Astrocyte (in vitro differentiated cells and primary cell): Measurements from ENCODE around the gene KSR2. TPM values are rescaled to one million over a fixed set of nuclear protein-coding genes. Genes with fewer than 3 reads are reported as not detected.

Experiments
- DNase-seq: peaks from one replicate; pipeline ENCODE4 v3.0.0-alpha.2; 2010; ENCODE audit warnings: low read depth
- FAIRE-seq: peaks from 2 replicates; lab custom pipeline; 2011; peaks lifted over from hg19 to GRCh38; lab: Jason Lieb, UNC
- H2AFZ ChIP-seq: 2 replicates; pipeline ENCODE4 v1.6.0; 2012; ENCODE audit warnings: low read depth, low read length, inconsistent platforms
- H3K27ac ChIP-seq: 2 replicates; pipeline ENCODE4 v1.5.1; 2011; ENCODE audit warnings: low read depth, low read length, inconsistent platforms
- H3K27me3 ChIP-seq: 2 replicates; pipeline ENCODE4 v1.6.0; 2011; ENCODE audit warnings: low read length, inconsistent platforms; ENCODE audit not compliant: insufficient read depth
- H3K36me3 ChIP-seq: 2 replicates; pipeline ENCODE4 v1.5.1; 2011; ENCODE audit warnings: low read length, inconsistent platforms; ENCODE audit not compliant: insufficient read depth
- H3K4me1 ChIP-seq: 2 replicates; pipeline ENCODE4 v1.5.1; 2011; ENCODE audit warnings: low read length, inconsistent platforms; ENCODE audit not compliant: insufficient read depth
- H3K4me2 ChIP-seq: 2 replicates; pipeline ENCODE4 v1.6.0; 2012; ENCODE audit warnings: low read length, inconsistent platforms
- H3K4me3 ChIP-seq: 2 replicates; pipeline ENCODE4 v1.5.1; 2011; ENCODE audit warnings: low read depth, mild to moderate bottlenecking, low read length, inconsistent platforms; ENCODE audit not compliant: insufficient read depth
- H3K79me2 ChIP-seq: 2 replicates; pipeline ENCODE4 v1.6.0; 2012; ENCODE audit warnings: mild to moderate bottlenecking, low read length, inconsistent platforms; ENCODE audit not compliant: insufficient read depth
- H3K9ac ChIP-seq: 2 replicates; pipeline ENCODE4 v1.6.0; 2012; ENCODE audit warnings: mild to moderate bottlenecking, low read length, inconsistent platforms
- H3K9me3 ChIP-seq: 2 replicates; pipeline ENCODE4 v1.5.1; 2012; ENCODE audit warnings: low read depth, mild to moderate bottlenecking, low read length, inconsistent platforms; ENCODE audit not compliant: insufficient read depth
- H4K20me1 ChIP-seq: 2 replicates; pipeline ENCODE4 v1.6.0; 2012; ENCODE audit warnings: low read length, inconsistent platforms; ENCODE audit not compliant: insufficient read depth
- H3K27ac Mint-ChIP-seq: one replicate; pipeline ENCODE4 v1.8.0; 2021; ENCODE audit warnings: mild to moderate bottlenecking, mixed read lengths; ENCODE audit not compliant: unreplicated experiment
- H3K27me3 Mint-ChIP-seq: one replicate; pipeline ENCODE4 v1.8.0; 2021; ENCODE audit warnings: low read depth, mixed read lengths; ENCODE audit not compliant: unreplicated experiment
- H3K36me3 Mint-ChIP-seq: one replicate; pipeline ENCODE4 v1.8.0; 2021; ENCODE audit warnings: low read depth, mixed read lengths; ENCODE audit not compliant: unreplicated experiment
- H3K4me1 Mint-ChIP-seq: one replicate; pipeline ENCODE4 v1.8.0; 2021; ENCODE audit warnings: low read depth, mixed read lengths; ENCODE audit not compliant: unreplicated experiment
- H3K4me3 Mint-ChIP-seq: one replicate; pipeline ENCODE4 v1.8.0; 2021; ENCODE audit warnings: mild to moderate bottlenecking, moderate library complexity, mixed read lengths; ENCODE audit not compliant: unreplicated experiment
- H3K9me3 Mint-ChIP-seq: one replicate; pipeline ENCODE4 v1.8.0; 2021; ENCODE audit warnings: mild to moderate bottlenecking, mixed read lengths; ENCODE audit not compliant: unreplicated experiment
- EZH2 ChIP-seq: IDR thresholded peaks from 2 replicates; pipeline ENCODE4 v1.6.1; 2012; ENCODE audit warnings: mild to moderate bottlenecking, low read length, inconsistent platforms; ENCODE audit not compliant: insufficient read depth
- total RNA-seq: library from RNA; stranded (reverse); gene quantifications from 2 replicates; pipeline ENCODE4 v1.2.1, GENCODE V29; 2021
- TF ChIP-seq, protein P1 (sequence below): IDR thresholded peaks from 2 replicates; pipeline ENCODE4 v1.5.1; 2011; ENCODE audit warnings: low read depth, mild to moderate bottlenecking, inconsistent platforms, low read length, moderate library complexity; ENCODE audit not compliant: insufficient read depth

The KSR2 gene
- total RNA-seq, 1 donor from 2014 or later = 0.98 TPM

DNA sequence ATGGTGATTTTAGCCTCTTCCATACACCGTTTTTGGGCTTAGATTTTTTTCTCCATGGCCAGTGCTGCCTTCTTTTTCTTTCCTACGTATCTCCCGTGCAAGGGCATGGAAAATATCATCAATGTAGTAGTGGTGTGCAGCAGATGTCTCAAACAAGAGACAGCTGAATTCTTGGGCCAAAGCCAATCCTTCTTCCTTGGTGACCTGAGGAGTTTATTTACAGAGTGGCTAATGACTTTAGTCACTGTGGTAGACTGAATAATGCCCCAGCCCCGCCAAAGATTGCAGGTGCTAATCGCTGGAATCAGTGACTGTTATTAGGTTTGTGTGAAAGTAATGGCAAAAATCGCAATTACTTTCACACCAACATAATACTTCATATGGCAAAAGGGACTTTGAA, 371.8 kb downstream of the KSR2 start:
- H3K79me2 ChIP-seq = no peaks in the 10 kb centered on the region
- no peak overlapping the region for H3K9ac ChIP-seq
- no peak overlapping the region for H2AFZ ChIP-seq
- Mint-ChIP-seq H3K36me3 (no peaks in the 10 kb centered on the region), H3K9me3 (no peaks in the 10 kb centered on the region), H3K4me3 (no peak overlapping the region), H3K4me1 (no peaks in the 10 kb centered on the region), H3K27ac (no peak overlapping the region), H3K27me3 (peaks cover 10% of the 10 kb centered on the region)
- DNase-seq (no peak), FAIRE-seq (no peak)
- no peaks in the 10 kb centered on the region for H3K27me3 ChIP-seq
- no peak for TF ChIP-seq EZH2
- TF ChIP-seq, protein P1, sequence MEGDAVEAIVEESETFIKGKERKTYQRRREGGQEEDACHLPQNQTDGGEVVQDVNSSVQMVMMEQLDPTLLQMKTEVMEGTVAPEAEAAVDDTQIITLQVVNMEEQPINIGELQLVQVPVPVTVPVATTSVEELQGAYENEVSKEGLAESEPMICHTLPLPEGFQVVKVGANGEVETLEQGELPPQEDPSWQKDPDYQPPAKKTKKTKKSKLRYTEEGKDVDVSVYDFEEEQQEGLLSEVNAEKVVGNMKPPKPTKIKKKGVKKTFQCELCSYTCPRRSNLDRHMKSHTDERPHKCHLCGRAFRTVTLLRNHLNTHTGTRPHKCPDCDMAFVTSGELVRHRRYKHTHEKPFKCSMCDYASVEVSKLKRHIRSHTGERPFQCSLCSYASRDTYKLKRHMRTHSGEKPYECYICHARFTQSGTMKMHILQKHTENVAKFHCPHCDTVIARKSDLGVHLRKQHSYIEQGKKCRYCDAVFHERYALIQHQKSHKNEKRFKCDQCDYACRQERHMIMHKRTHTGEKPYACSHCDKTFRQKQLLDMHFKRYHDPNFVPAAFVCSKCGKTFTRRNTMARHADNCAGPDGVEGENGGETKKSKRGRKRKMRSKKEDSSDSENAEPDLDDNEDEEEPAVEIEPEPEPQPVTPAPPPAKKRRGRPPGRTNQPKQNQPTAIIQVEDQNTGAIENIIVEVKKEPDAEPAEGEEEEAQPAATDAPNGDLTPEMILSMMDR = no peak
- no peaks in the 10 kb centered on the region for H4K20me1 ChIP-seq
- H3K27ac ChIP-seq = no peak overlapping the region
- no peaks in the 10 kb centered on the region for H3K4me1 ChIP-seq
- no peak overlapping the region for H3K4me2 ChIP-seq
- no peak overlapping the region for H3K4me3 ChIP-seq
- H3K36me3 ChIP-seq = no peaks in the 10 kb centered on the region
- H3K9me3 ChIP-seq = no peaks in the 10 kb centered on the region

DNA sequence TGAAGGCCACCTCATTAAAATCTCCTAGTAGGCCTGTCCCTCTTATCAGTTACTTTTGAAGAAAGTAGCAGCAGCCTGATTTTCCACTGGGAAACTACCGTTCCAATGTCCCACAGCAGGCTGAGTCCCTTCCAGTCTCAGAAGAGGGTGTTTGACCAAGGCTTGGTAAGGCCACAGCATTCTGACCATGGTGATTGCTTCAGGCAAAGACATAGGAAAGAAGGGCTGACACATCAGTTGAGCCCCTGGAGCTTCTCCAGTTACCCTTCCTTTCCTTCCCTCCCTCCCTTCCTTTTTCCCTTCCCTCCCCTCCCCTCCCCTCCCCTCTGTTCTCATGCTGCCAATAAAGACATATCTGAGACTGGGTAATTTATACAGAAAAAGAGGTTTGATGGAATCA, 373.0 kb downstream of the KSR2 start:
- H3K27me3 ChIP-seq = no peaks in the 10 kb centered on the region
- H3K4me1 Mint-ChIP-seq = no peaks in the 10 kb centered on the region
- H3K4me3 Mint-ChIP-seq = no peak overlapping the region
- no peaks in the 10 kb centered on the region for H3K36me3 Mint-ChIP-seq
- H3K36me3 ChIP-seq = no peaks in the 10 kb centered on the region
- H3K4me3 ChIP-seq = no peak overlapping the region
- no peaks in the 10 kb centered on the region for H3K9me3 ChIP-seq
- H4K20me1 ChIP-seq = no peaks in the 10 kb centered on the region
- H3K27me3 Mint-ChIP-seq = peaks cover 8% of the 10 kb centered on the region
- H3K27ac ChIP-seq = no peak overlapping the region
- no peak for TF ChIP-seq EZH2
- TF ChIP-seq, protein P1 = no peak
- H3K79me2 ChIP-seq = no peaks in the 10 kb centered on the region
- no peak for DNase-seq
- no peaks in the 10 kb centered on the region for H3K9me3 Mint-ChIP-seq
- H3K4me1 ChIP-seq = no peaks in the 10 kb centered on the region
- no peak overlapping the region for H3K9ac ChIP-seq
- no peak for FAIRE-seq
- no peak overlapping the region for H3K4me2 ChIP-seq
- H3K27ac Mint-ChIP-seq = no peak overlapping the region
- no peak overlapping the region for H2AFZ ChIP-seq

DNA sequence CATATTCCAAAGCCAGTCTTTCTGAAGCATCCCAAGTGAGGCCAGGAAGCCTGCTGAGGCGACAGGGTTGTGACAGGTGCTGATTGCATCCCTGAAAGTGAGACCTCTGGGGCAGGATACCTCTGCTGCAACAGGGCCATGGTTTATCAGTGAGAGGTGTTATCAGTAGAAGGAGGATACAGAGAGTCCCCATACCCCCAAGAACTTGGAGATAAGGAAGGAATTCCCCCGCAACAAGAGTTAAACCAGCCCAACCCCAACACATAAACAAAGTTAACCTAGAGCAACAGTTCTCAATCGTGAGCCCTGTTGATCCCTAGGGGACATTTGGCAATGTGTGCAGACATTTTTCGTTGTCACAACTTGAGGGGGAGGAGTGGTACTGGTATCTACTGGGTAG, 374.3 kb downstream of the KSR2 start:
- Histone ChIP-seq H3K9ac (no peak overlapping the region), H3K27me3 (no peaks in the 10 kb centered on the region), H4K20me1 (no peaks in the 10 kb centered on the region), H3K4me2 (no peak overlapping the region), H3K79me2 (no peaks in the 10 kb centered on the region), H3K4me1 (no peaks in the 10 kb centered on the region), H3K4me3 (no peak overlapping the region), H2AFZ (no peak overlapping the region), H3K36me3 (no peaks in the 10 kb centered on the region), H3K27ac (no peak overlapping the region), H3K9me3 (no peaks in the 10 kb centered on the region)
- Mint-ChIP-seq H3K4me1 (no peaks in the 10 kb centered on the region), H3K27ac (no peak overlapping the region), H3K4me3 (no peak overlapping the region), H3K27me3 (peaks cover 8% of the 10 kb centered on the region), H3K9me3 (peaks cover 4% of the 10 kb centered on the region), H3K36me3 (peaks cover 2% of the 10 kb centered on the region)
- DNase-seq (no peak), FAIRE-seq (no peak)
- TF ChIP-seq, protein P1 = no peak
- no peak for TF ChIP-seq EZH2
